Measurements from ENCODE around the gene ETS2. TPM values are rescaled to one million over a fixed set of nuclear protein-coding genes. Genes with fewer than 3 reads are reported as not detected.
"Not testable (repeated sequence)": the region's sequence is repeated elsewhere in the genome, so short reads cannot be mapped to it uniquely, and the experiment has no call there.

ETS2 gene
- total RNA-seq, 1 donor from 2014 or later, result 68.9 TPM

GRCh38 chr21:38818325-38818723 is 12.6 kb downstream of the ETS2 start:
- DNase-seq, result no peak

GRCh38 chr21:38819051-38819718 is 13.5 kb downstream of the ETS2 start:
- DNase-seq, result no peak

- no peak for DNase-seq
These were observed 14.0 kb downstream of the ETS2 start for GRCh38 chr21:38819719-38820159.

- DNase-seq, result no peak
These were observed 14.9 kb downstream of the ETS2 start for GRCh38 chr21:38820471-38821239.

GRCh38 chr21:38821248-38821647 is 15.5 kb downstream of the ETS2 start:
- no peak for DNase-seq

GRCh38 chr21:38821959-38822682 is 16.4 kb downstream of the ETS2 start:
- DNase-seq, result no peak

GRCh38 chr21:38822778-38823238 is 17.1 kb downstream of the ETS2 start:
- DNase-seq, result no peak

GRCh38 chr21:38823737-38824123 is 18.0 kb downstream of the ETS2 start:
- no peak for DNase-seq

- DNase-seq, result no peak
These were observed 18.5 kb downstream of the ETS2 start for GRCh38 chr21:38824124-38824822.

- no peak for DNase-seq
These were observed 19.5 kb downstream of the ETS2 start for GRCh38 chr21:38825269-38825668.

- no peak for DNase-seq
These were observed 20.2 kb downstream of the ETS2 start for GRCh38 chr21:38825921-38826320.

- not testable (repeated sequence) for DNase-seq
These were observed 22.4 kb downstream of the ETS2 start for GRCh38 chr21:38828111-38828510.

- DNase-seq, result no peak
These were observed 25.2 kb downstream of the ETS2 start for GRCh38 chr21:38830671-38831525.

GRCh38 chr21:38831526-38832467 is 26.1 kb downstream of the ETS2 start:
- peak; percentile 71 for DNase-seq

GRCh38 chr21:38832664-38833063 is 26.9 kb downstream of the ETS2 start:
- no peak for DNase-seq

GRCh38 chr21:38833117-38833516 is 27.4 kb downstream of the ETS2 start:
- no peak for DNase-seq

- no peak for DNase-seq
These were observed 29.0 kb downstream of the ETS2 start for GRCh38 chr21:38834725-38835124.

GRCh38 chr21:38837806-38838461 is 32.2 kb downstream of the ETS2 start:
- no peak for DNase-seq

- DNase-seq, result no peak
These were observed 33.0 kb downstream of the ETS2 start for GRCh38 chr21:38838598-38839327.
